ENCODE results near the gene EHD4.

Gene EHD4

DNA sequence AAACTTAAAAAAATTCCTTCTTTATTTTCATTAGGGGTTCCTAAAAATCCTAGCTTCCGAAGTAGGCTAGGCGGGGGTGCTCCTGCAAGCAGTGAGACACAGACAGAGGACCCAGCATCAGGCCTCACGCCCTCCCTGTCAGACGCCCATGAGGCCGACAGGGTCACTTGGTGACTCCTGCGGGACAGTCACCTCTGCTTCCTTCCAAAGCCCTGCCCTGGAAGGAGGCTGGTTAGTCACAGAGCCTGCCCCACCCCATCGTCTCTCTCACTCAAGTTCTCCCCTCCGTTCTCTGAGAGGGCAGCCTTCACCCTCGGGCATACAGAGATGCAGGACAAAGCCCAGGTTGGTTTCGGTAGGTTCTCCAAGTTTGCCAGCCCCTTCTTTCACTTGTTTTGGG is 38.6 kb downstream of the EHD4 start:
- no peak for DNase-seq

DNA sequence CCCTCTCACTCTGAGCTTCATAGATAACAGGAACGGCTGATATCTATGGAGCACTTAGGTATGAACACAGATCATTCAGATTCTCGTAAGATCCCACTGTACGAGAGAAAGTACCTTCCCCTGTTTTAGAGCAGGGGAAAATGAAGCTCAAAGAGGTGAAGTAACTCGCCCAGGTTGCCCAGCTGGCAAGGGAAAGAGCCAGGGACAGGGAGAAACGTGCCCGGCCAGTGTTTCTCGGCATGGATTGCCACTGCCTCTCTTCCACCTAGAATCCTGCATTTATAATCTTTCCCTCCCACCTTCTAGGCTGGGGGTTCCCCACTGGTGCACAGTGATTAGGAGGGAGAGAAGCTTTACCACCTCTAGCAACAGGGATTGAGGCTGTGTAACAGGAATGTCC is 39.0 kb downstream of the EHD4 start:
- DNase-seq: no peak

DNA sequence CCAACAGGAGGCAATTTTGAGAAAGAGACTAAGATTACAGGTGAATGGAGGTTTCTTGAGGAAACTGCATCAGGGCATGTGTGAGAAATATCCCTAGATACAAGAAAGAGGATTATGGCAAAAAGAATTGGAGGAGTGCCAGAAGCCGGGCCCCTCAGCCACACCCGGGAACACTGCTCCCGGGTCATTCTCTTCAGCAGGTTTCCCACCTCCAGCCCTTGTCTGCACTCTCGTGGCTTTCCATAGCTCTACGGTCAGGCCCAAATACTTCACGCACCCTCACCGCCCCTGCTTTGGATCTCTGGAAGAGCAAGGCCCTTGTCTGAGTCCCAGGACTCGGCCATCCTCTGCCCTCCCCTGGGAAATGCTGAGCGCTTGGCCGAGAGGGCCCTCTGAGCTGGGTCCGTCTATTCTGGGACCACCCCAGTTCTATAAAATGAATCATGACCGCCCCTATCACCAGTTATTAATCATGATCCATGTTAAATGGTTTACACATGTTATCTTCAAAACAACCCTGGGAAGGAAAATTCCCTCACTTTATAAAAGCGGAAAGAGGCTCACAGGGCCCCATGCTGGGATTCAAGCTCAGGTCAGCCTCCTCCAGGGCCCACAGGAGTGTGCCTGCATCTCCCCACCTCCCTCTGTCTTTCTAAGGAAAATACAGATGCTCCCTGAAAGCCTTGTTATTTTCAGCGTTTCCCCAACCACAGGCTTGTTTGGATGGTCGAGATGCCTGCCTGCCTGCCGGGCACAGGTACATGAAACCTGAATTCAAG is 39.7 kb downstream of the EHD4 start:
- DNase-seq: no peak

DNA sequence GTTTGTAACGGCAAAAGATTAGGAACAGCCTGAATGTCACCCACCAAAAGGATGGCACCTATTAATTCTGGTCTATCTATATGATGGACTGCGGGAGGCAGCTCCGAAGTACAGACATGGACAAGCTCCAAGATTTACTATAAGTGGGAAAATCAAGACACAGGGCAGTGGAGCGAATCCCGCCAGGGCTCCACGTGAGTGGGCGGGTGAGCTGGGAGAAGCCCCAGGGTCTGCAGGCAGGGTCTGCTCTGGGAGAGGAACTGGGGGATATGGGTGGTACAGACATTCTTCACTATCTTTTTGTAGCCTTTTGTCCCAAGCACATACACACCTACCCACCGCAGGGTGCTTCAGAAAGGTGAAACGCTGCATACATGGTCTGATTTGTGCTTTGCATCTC is 40.3 kb downstream of the EHD4 start:
- no peak for DNase-seq

DNA sequence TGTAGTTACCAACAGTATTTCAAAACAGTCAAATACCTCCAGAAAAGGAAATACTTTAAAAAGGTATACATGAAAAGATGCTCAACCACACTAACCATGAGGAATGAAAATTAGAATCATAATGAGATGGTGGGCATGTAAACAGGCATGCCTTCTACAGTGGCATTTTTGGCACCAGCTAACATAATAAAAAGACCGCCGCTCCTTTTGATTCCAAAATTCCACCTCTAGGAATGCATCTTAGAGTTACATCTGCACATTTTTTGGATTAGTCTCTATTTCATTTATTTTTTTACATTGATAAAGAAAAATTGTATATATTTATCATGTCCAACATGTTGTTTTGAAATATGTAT is 41.5 kb downstream of the EHD4 start:
- DNase-seq: no peak

GRCh38 chr15:41930221-41930866 is 42.0 kb downstream of the EHD4 start:
- no peak for DNase-seq

- DNase-seq: peak; percentile 67
These were observed 43.4 kb downstream of the EHD4 start for GRCh38 chr15:41928637-41929620.

- no peak for DNase-seq
These were observed 44.3 kb downstream of the EHD4 start for GRCh38 chr15:41928100-41928499.

DNA sequence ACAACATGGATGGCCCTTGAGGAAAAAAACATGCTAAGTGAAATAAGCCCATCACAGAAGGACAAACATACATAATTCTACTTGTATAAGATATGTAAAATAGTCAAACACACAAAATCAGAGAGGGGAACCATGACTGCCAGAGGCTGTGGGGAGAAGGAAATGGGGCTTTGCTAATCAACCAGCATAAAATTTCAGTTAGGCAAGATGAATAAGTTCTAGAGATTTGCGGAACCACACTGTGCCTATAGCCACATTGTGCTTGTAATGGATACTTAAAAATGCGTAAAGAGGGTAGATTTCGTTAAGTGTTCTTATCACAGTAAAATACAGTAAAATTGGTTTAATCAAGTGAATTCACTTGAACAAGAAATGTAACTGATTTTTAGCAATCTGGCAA is 44.8 kb downstream of the EHD4 start:
- no peak for DNase-seq

DNA sequence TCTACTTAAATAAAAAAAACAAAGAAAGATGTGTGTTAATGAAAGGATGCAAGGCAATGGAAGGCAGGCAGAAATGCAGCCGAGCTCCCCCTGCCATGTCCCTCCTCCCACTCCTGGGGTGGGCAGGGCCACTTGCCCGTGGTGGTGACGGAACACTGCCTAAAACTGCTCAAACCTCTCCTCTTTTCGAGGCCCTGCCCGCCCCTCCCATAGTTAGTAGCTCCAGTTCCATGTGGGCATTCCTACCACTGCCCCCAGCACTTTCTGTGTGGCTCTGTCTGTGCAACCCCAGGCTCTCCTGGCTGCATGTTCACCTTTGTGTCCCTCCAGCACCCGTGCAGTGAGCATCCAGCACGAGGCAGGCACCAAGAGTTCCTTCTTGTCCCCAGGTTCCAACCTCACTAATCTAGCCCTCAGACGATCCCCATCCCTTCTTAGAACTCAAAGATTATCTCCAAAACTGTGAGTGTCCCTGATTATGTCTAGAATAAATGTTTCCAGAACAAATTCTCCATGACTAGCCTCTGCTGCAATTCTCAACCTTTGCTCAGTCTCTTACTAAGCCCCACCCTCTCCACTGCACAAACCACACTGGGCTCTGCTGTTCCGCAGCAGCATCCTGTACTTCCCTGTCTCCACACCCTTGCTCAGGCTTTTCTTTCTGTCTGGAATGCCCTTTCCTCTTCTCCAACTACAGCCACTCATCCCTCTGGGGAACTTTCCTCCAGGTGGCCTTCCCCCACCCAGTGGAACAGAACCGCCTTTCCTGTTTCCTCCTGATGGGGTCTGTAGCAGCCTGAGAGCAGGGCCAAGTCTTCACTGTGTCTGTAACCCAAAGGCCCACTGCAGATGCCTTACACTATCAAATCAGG is 45.9 kb downstream of the EHD4 start:
- DNase-seq: no peak

DNA sequence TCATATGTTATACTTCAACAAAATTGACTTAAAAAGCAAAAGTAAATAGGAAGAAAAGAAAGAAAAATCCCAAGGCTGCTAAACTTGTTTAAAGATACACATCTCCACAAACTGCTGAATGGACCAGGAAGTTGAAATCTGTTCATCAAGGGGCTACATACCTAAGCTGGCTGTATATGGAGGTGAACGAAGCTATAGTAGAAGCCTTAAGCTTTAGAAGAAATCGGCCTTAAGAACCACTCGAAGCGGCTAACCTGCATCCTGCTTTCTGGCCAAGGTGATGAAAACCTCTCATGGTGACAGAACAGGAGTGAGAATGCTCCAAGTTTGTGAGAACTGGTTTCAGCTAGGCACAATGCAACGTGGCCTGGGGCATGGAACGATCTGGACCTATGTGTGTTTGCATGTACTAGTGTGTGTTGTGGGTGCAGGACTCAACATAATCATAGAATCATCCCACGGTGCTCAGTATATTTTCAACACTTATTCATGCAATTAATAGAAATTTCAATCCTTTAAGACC is 47.2 kb downstream of the EHD4 start:
- DNase-seq: no peak

- DNase-seq: no peak
These were observed 48.9 kb downstream of the EHD4 start for GRCh38 chr15:41923401-41923997.

DNA sequence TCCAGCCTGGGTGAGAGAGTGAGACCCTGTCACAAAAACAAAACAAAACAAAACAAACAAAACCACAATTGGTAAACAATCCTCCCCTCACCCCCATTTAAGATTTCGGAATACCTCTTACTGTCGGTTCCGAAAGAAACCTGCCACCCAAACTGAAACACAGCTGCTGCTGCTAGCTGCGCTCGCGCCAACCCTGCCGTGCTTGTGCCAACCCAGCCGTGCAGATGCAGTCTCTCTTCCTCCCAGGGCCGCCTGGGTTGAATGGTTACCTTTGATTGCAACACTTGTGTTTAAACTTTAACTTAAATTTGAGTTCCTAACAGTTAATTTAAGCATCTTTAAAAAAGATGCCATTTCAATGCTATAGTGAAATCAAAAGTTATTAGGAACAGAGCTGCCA is 50.0 kb downstream of the EHD4 start:
- DNase-seq: no peak

DNA sequence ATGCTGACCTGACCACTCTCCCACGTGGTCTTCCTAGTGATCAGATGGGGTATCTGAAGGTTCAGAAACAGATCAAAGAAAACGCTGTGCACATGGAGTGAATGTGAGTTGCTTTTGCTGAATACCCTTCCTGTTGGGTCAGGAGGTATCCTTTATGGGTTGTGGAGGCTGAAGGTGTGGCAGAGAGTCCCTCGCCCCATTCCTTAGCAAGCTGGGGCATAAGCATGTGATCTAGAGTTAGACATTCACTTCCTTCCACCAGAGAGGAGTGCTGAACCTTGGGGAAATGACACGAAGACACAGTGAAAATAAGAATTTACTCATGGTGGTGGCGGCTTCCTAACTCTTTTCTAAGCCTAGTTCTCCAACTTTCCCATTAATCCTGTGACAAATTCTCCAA is 50.7 kb downstream of the EHD4 start:
- no peak for DNase-seq

- no peak for DNase-seq
These were observed 51.2 kb downstream of the EHD4 start for GRCh38 chr15:41921167-41921566.

DNA sequence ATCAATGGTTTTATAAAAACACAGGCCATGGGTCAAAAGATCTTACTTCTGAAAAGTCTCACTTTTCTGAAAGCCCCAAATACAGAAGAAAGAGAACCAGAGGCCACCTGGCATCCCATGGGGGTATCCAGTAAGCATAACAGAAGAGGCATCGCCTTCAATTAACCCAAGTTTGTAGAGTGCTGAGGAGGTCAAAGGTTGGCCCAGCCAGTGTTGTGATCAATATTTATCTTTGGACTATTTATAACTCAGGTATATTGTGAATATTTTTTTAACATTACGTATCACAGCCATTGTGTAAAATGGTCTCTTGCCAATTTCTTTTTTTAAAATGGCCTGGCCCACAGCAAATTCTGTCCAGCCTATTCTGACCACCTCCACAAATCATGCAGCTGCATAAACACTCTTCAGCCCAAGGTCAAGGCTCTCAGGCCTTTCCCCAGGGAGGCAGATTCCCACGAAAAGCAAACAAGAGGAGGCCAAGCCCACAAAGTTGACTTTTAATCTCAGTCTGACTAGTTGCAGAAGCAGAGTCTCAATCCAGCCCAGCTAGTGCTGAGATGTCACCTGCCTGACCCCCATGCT is 52.3 kb downstream of the EHD4 start:
- no peak for DNase-seq

DNA sequence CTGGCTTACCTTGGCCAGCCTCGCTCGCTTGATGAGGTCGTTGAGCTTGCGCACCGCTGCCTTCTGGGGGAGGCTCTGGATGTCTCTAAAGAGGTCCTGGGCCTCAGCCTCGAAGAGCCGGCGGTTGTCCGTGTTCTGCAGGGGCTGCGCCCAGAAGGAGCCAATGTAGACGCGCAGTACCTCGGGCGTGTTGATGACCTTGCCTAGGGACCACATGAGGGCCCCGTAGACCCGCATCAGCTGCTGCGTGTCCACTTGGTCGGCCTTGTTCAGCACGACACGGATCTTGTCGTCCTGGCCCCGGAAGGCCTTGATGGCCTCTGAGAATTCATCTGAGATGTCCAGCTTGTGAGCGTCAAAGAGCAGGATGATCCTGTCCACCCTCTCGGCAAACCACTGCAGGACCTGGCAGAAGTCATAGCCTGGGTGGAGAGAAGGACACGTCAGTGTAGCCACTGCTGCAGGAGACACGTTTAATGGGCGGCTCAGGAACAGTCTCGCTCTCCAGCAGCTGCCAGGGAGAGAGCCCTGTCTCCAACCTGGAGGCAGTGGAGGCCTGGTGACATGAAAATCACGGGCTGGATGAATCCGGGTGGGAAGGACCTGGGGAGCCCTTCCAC is 53.0 kb downstream of the EHD4 start:
- DNase-seq: no peak

GRCh38 chr15:41918506-41919126 is 53.7 kb downstream of the EHD4 start:
- DNase-seq: no peak

DNA sequence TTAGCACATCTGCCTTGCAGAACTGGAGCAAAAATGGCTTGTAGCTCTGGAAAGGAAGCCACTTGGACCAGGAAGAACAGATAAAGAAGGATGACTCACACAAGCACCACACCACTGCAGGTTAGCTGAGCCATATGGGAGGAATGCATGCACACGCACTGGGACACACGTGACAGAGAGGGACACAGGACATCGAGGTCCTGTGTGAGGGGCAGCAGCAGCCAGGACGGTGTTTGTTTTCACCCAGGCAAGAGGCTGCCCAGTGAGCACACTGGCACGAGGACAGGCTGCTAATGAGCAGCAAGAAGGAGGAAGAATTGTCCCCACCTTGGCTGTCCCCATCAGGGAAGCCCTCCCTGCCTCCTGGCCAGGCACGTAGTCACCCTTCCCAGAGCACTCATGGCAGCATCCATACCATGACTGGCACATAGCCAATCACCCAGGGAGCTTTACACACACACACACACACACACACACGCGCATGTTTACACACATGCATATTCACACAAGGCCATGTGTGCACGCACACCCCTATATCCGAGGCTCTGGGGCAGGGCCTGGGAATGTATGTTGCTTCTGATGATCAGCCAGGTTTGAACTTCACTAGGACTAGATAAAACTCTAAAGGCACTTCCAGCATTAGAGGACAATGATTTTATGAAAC is 54.5 kb downstream of the EHD4 start:
- DNase-seq: no peak

All from NCI-H1694 treated with DMSO at 0.1 percent for 48 hours (cell line).